Loucy (cell line): ENCODE results near the gene B3GAT1.

ENCODE experiments used
- H2AFZ ChIP-seq: fragments of 200-600 bp; sonication (generic); 2 replicates; pipeline ENCODE4 v1.6.0; 2016; ENCODE audit warnings: antibody characterized with exemption, mild to moderate bottlenecking, low read length, moderate library complexity
- H3F3A ChIP-seq: fragments of 200-600 bp; 2 replicates; pipeline ENCODE4 v1.6.0; 2016; ENCODE audit warnings: antibody characterized with exemption, low read depth, mild to moderate bottlenecking
- H3K27me3 ChIP-seq: fragments of 200-600 bp; sonication (generic); 2 replicates; pipeline ENCODE4 v1.6.1; 2014; ENCODE audit warnings: low read length, mild to moderate bottlenecking; ENCODE audit not compliant: insufficient read depth, poor library complexity, severe bottlenecking
- H3K36me3 ChIP-seq: fragments of 200-600 bp; sonication (generic); 2 replicates; pipeline ENCODE4 v1.6.1; 2016; ENCODE audit warnings: low read length; ENCODE audit not compliant: insufficient read depth
- H3K4me1 ChIP-seq: fragments of 200-600 bp; sonication (generic); 2 replicates; pipeline ENCODE4 v1.5.1; 2014; ENCODE audit warnings: low read length, mild to moderate bottlenecking; ENCODE audit not compliant: insufficient read depth, poor library complexity, severe bottlenecking
- H3K4me2 ChIP-seq: fragments of 200-600 bp; sonication (generic); 2 replicates; pipeline ENCODE4 v1.6.0; 2014; ENCODE audit warnings: antibody characterized with exemption, low read length, low read depth, mild to moderate bottlenecking; ENCODE audit not compliant: poor library complexity, severe bottlenecking
- H3K4me3 ChIP-seq: fragments of 200-600 bp; sonication (generic); 2 replicates; pipeline ENCODE4 v1.5.1; 2014; ENCODE audit warnings: low read length, mild to moderate bottlenecking, mixed read lengths; ENCODE audit not compliant: poor library complexity, severe bottlenecking
- H3K79me2 ChIP-seq: fragments of 200-600 bp; sonication (generic); 2 replicates; pipeline ENCODE4 v1.6.1; 2014; ENCODE audit warnings: low read length; ENCODE audit not compliant: insufficient read depth
- H3K9ac ChIP-seq: fragments of 200-600 bp; sonication (generic); 2 replicates; pipeline ENCODE4 v1.6.0; 2014; ENCODE audit warnings: mild to moderate bottlenecking, low read depth, low read length, moderate library complexity; ENCODE audit not compliant: poor library complexity, severe bottlenecking
- H3K9me2 ChIP-seq: fragments of 200-600 bp; sonication (generic); replicated peaks from 2 replicates; pipeline ENCODE4 v1.6.1; 2016; ENCODE audit warnings: low read depth, low read length, mixed read lengths
- H3K9me3 ChIP-seq: fragments of 200-600 bp; sonication (generic); 2 replicates; pipeline ENCODE4 v1.6.1; 2014; ENCODE audit warnings: mild to moderate bottlenecking, antibody characterized with exemption, low read length, low read depth; ENCODE audit not compliant: insufficient read depth
- H4K20me1 ChIP-seq: fragments of 200-600 bp; sonication (generic); 2 replicates; pipeline ENCODE4 v1.6.0; 2014; ENCODE audit warnings: antibody characterized with exemption, low read length, mild to moderate bottlenecking; ENCODE audit not compliant: insufficient read depth, poor library complexity, severe bottlenecking
- CTCF ChIP-seq: fragments of 200-600 bp; sonication (generic); conservative IDR thresholded peaks from 2 replicates; pipeline ENCODE4 v1.5.1; 2014; ENCODE audit warnings: mild to moderate bottlenecking, antibody characterized with exemption, low read length
- EZH2phosphoT487 ChIP-seq: fragments of 200-600 bp; IDR thresholded peaks from 2 replicates; pipeline ENCODE4 v1.6.1; 2018; ENCODE audit warnings: antibody characterized with exemption, mild to moderate bottlenecking, moderate library complexity, borderline replicate concordance

Gene B3GAT1

GRCh38 chr11:134425816-134426536 is 13.9 kb upstream of the B3GAT1 start:
- H3K9me3 ChIP-seq = peaks cover 41% of the 10 kb centered on the region; the same call in 1 of the 2 replicates
- no peak overlapping the region for H2AFZ ChIP-seq
- H3K9ac ChIP-seq = no peak overlapping the region
- no peak overlapping the region for H3K4me2 ChIP-seq
- no peaks in the 10 kb centered on the region for H3K9me2 ChIP-seq
- H3K4me1 ChIP-seq = no peaks in the 10 kb centered on the region
- H3F3A ChIP-seq = no peaks in the 10 kb centered on the region
- H3K36me3 ChIP-seq = no peaks in the 10 kb centered on the region
- no peak overlapping the region for H3K4me3 ChIP-seq
- H3K79me2 ChIP-seq = no peaks in the 10 kb centered on the region
- no peaks in the 10 kb centered on the region for H4K20me1 ChIP-seq
- no peaks in the 10 kb centered on the region for H3K27me3 ChIP-seq
- TF ChIP-seq EZH2phosphoT487 = no peak
- TF ChIP-seq CTCF = no peak

- no peaks in the 10 kb centered on the region for H4K20me1 ChIP-seq
- H3K4me2 ChIP-seq = no peak overlapping the region
- H3K36me3 ChIP-seq = no peaks in the 10 kb centered on the region
- TF ChIP-seq EZH2phosphoT487 (no peak), CTCF (no peak)
- H3K9me2 ChIP-seq = no peaks in the 10 kb centered on the region
- no peaks in the 10 kb centered on the region for H3K4me1 ChIP-seq
- H2AFZ ChIP-seq = no peak overlapping the region
- no peaks in the 10 kb centered on the region for H3K79me2 ChIP-seq
- no peak overlapping the region for H3K4me3 ChIP-seq
- no peak overlapping the region for H3K9ac ChIP-seq
- H3F3A ChIP-seq = no peaks in the 10 kb centered on the region
- H3K27me3 ChIP-seq = no peaks in the 10 kb centered on the region
- H3K9me3 ChIP-seq = peaks cover 43% of the 10 kb centered on the region; the same call in 1 of the 2 replicates
These were observed 13.4 kb upstream of the B3GAT1 start for GRCh38 chr11:134425413-134425812.

- no peak overlapping the region for H3K4me3 ChIP-seq
- H3K4me2 ChIP-seq = no peak overlapping the region
- no peak overlapping the region for H3K9ac ChIP-seq
- H3K9me3 ChIP-seq = peaks cover 43% of the 10 kb centered on the region; the same call in 1 of the 2 replicates
- no peaks in the 10 kb centered on the region for H3K79me2 ChIP-seq
- H2AFZ ChIP-seq = no peak overlapping the region
- no peaks in the 10 kb centered on the region for H4K20me1 ChIP-seq
- no peak for TF ChIP-seq EZH2phosphoT487
- no peak for TF ChIP-seq CTCF
- no peaks in the 10 kb centered on the region for H3F3A ChIP-seq
- no peaks in the 10 kb centered on the region for H3K27me3 ChIP-seq
- H3K9me2 ChIP-seq = no peaks in the 10 kb centered on the region
- no peaks in the 10 kb centered on the region for H3K36me3 ChIP-seq
- no peaks in the 10 kb centered on the region for H3K4me1 ChIP-seq
These were observed 11.1 kb upstream of the B3GAT1 start for GRCh38 chr11:134423106-134423505.
